MCF 10A (cell line): ENCODE results near the gene TCERG1. TPM values are rescaled to one million over a fixed set of nuclear protein-coding genes. Genes with fewer than 3 reads are reported as not detected.

Experiments used
- Bru-seq: library from RNA; stranded (reverse); fragments of 400-500 nt; gene quantifications from one replicate; lab custom pipeline; 2021; lab: Mats Ljungman, UMichigan
- BruChase-seq, 2 experiments: library from RNA; stranded (reverse); fragments of 400-500 nt; gene quantifications; one replicate each; lab custom pipeline; 2021; lab: Mats Ljungman, UMichigan
- BruUV-seq: library from RNA; stranded (reverse); fragments of 400-500 nt; replicated peaks from 2 replicates; lab custom pipeline; 2021; lab: Mats Ljungman, UMichigan
- CTCF ChIA-PET: fragments of 300-600 bp; sonication (Branson Sonifier 250); formaldehyde crosslinking; extraction: SDS; loops from one replicate; lab custom pipeline; 2021; ENCODE audit warnings: antibody characterized with exemption, inconsistent platforms; lab: Yijun Ruan, JAX
- POLR2A ChIA-PET: fragments of 300-600, 350-650 bp; sonication (Branson Sonifier 250); formaldehyde crosslinking; extraction: SDS; loops from one replicate; lab custom pipeline; 2020; ENCODE audit warnings: antibody characterized with exemption, inconsistent platforms; lab: Yijun Ruan, JAX
- DNase-seq: peaks from one replicate; pipeline ENCODE4 v3.0.0-alpha.2; 2018; ENCODE audit not compliant: unreplicated experiment
- H3K27ac Mint-ChIP-seq: one replicate; pipeline ENCODE4 v1.8.0; 2022; ENCODE audit warnings: mild to moderate bottlenecking, low read depth, mixed read lengths; ENCODE audit not compliant: unreplicated experiment
- H3K27me3 Mint-ChIP-seq: one replicate; pipeline ENCODE4 v1.8.0; 2022; ENCODE audit warnings: mixed read lengths; ENCODE audit not compliant: insufficient read depth, unreplicated experiment
- H3K36me3 Mint-ChIP-seq: one replicate; pipeline ENCODE4 v1.8.0; 2022; ENCODE audit warnings: mild to moderate bottlenecking, moderate library complexity, mixed read lengths; ENCODE audit not compliant: insufficient read depth, unreplicated experiment
- H3K4me1 Mint-ChIP-seq: one replicate; pipeline ENCODE4 v1.8.0; 2022; ENCODE audit warnings: mixed read lengths; ENCODE audit not compliant: insufficient read depth, unreplicated experiment
- H3K4me3 Mint-ChIP-seq: one replicate; pipeline ENCODE4 v1.8.0; 2022; ENCODE audit warnings: mild to moderate bottlenecking, moderate library complexity, mixed read lengths; ENCODE audit not compliant: unreplicated experiment
- H3K9me3 Mint-ChIP-seq: one replicate; pipeline ENCODE4 v1.8.0; 2022; ENCODE audit warnings: mixed read lengths; ENCODE audit not compliant: unreplicated experiment
- intact Hi-C: fragments of 100-400 bp; cut with micrococcal nuclease; formaldehyde crosslinking; loops from 2 replicates; pipeline ENCODE4 v1.14.1; 2022
- long read RNA-seq: library from polyadenylated mRNA; stranded (forward); transcript quantifications from one replicate; pipeline ENCODE4 v2.0.0, GENCODE V29; 2022
- total RNA-seq: library from RNA; stranded (reverse); gene quantifications from 2 replicates; pipeline ENCODE4 v1.2.3, GENCODE V29; 2022
- TF ChIP-seq, protein P1 (sequence below): fragments of 200-600 bp; IDR thresholded peaks from one replicate; pipeline ENCODE4 v1.8.0; 2022; ENCODE audit warnings: antibody characterized with exemption, mild to moderate bottlenecking; ENCODE audit not compliant: unreplicated experiment

Gene TCERG1
- total RNA-seq (128 and 134 TPM in 2 replicates), Bru-seq, nascent RNA (percentile 98 among the genes with signal in this experiment), BruChase-seq, experiment 1, labeled RNA remaining after a 6-hour chase (percentile 96 among the genes with signal in this experiment), BruChase-seq, experiment 2, labeled RNA remaining after a 2-hour chase (percentile 98 among the genes with signal in this experiment)
- long read RNA-seq, full-length matches to known transcripts: 32 of 131 reads
- long read RNA-seq, partial matches to known transcripts: 61 of 131 reads
- long read RNA-seq, other reads (novel, unspliced or antisense): 38 of 131 reads

DNA sequence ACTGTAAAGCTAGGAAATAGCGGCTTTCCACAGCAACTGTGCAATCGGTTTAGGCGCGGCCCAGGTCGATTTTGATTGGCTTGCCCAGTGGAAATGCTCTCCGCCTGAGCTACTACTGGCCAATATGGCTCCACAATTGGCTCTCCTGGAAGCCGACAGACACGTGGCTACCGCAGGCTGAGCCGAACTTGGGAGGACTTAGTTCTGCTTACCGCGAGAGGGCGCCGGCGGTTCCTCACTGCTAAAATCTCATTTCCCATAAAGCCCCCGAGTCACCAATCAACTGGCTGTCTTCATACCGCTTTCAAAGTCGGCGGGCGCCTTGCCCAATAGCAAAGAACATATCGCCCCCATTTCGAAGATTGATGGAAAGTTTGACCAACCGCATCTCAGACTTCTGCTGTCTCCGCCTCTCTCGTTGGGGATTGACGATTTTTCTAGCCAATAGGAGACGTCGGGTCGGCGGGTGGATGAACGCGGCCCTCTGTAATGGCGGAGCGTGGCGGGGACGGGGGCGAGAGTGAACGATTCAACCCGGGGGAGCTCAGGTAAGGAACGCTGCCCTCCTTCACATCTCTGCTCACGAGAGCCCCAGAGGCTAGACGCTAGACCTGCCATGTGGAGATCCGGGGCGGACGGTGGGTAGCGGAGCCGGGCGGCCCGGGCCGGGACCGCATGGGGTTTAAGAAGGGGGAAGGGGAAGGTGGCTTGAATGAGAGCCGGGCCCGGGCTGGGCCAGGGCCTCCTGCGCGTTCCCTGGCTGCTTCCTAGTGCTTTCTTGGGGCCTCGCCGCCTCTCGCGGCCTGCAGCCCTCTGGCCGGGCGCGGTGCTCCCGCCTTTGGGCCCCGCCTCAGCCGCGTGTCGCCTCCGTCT is at the start of gene TCERG1:
Gene TCERG1, plus strand, starts transcription at position 473 of the 873 bp plus-strand sequence. Its CDS starts 17 bp downstream, at position 490.
- no peaks in the 10 kb centered on the region for H3K27me3 Mint-ChIP-seq
- H3K4me1 Mint-ChIP-seq: peaks cover 36% of the 10 kb centered on the region
- peak within 1 kb of the TSS; percentile 97 for H3K4me3 Mint-ChIP-seq
- BruUV-seq: no TSS peak
- peak within 1 kb of the TSS; percentile 99 for H3K27ac Mint-ChIP-seq
- no peaks in the 10 kb centered on the region for H3K9me3 Mint-ChIP-seq
- ChIA-PET CTCF (interaction anchor here (0.6 to 6.3 kb wide), 31 partner anchors 10 to 1149 kb away, joined by 3 to 47 read pairs (median 4); no protein-coding TSS in a partner anchor), POLR2A (interaction anchor here (0.6 to 2.0 kb wide), 15 partner anchors 10 to 1963 kb away, joined by 3 to 10 read pairs (median 4); partner anchors contain the start of gene RBM27)
- peaks cover 19% of the 10 kb centered on the region for H3K36me3 Mint-ChIP-seq
- DNase-seq: peak; percentile 100
- TF ChIP-seq, protein P1, sequence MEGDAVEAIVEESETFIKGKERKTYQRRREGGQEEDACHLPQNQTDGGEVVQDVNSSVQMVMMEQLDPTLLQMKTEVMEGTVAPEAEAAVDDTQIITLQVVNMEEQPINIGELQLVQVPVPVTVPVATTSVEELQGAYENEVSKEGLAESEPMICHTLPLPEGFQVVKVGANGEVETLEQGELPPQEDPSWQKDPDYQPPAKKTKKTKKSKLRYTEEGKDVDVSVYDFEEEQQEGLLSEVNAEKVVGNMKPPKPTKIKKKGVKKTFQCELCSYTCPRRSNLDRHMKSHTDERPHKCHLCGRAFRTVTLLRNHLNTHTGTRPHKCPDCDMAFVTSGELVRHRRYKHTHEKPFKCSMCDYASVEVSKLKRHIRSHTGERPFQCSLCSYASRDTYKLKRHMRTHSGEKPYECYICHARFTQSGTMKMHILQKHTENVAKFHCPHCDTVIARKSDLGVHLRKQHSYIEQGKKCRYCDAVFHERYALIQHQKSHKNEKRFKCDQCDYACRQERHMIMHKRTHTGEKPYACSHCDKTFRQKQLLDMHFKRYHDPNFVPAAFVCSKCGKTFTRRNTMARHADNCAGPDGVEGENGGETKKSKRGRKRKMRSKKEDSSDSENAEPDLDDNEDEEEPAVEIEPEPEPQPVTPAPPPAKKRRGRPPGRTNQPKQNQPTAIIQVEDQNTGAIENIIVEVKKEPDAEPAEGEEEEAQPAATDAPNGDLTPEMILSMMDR: peak; percentile 63
- intact Hi-C loops: no loop called here

DNA sequence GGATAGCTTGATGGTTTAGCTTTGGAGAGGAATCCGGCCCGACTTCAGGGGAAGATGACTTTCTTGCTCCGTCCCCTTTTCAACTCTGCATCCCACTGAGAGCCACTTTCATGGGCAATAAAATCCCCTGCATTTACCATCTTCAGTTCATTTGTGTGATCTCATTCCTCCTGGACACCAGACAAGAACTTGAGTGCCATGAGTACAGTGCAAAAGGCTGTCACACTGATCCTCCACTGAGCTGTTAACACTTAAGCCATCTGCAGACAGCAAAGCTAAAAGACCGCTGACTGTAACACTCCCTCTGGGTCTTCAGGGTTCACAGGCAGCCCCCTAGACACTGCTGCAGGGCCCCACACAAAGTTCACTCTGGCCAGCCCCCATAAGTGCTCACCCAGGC is 48.3 kb upstream of the TCERG1 start:
- Mint-ChIP-seq H3K9me3 (no peaks in the 10 kb centered on the region), H3K4me3 (no peak overlapping the region), H3K27me3 (peaks cover 73% of the 10 kb centered on the region), H3K36me3 (no peaks in the 10 kb centered on the region), H3K27ac (no peak overlapping the region), H3K4me1 (peaks cover 4% of the 10 kb centered on the region)
- intact Hi-C loops: no loop called here
- no TSS peak for BruUV-seq
- CTCF ChIA-PET: interaction anchor here (0.7 to 1.1 kb wide), 2 partner anchors 17 to 26 kb away, joined by 3 to 4 read pairs; no protein-coding TSS in a partner anchor
- POLR2A ChIA-PET: interaction anchor here (1.0 kb wide), 1 partner anchor 10 kb away, joined by 5 read pairs; no protein-coding TSS in a partner anchor
- TF ChIP-seq, protein P1: no peak
- no peak for DNase-seq

DNA sequence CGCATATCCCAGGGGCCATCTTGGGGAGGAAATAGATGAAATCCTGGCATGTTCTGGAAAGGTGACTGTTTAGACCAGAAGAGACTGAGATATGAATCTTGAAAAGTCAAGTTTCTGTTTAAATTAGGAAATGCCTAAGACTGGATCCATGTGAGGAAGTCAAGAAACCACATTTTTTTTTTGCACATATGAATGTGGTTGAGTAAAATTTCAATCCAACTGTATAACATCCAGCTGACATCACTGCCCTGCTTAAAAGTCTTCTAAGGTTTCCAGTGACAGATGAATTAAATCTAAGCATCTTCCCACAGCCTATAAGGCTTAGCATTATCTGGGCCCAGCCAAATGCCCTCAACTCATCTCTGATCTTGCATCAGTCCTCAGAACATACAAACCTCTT is 47.7 kb upstream of the TCERG1 start:
- H3K27me3 Mint-ChIP-seq: peaks cover 66% of the 10 kb centered on the region
- CTCF ChIA-PET: no interaction called here

More for the DNA sequence above, 47.7 kb upstream of the TCERG1 start:
- intact Hi-C loops: no loop called here
- H3K4me1 Mint-ChIP-seq: peaks cover 4% of the 10 kb centered on the region
- no peak overlapping the region for H3K27ac Mint-ChIP-seq
- no peaks in the 10 kb centered on the region for H3K36me3 Mint-ChIP-seq
- POLR2A ChIA-PET: interaction anchor here (1.0 kb wide), 1 partner anchor 10 kb away, joined by 5 read pairs; no protein-coding TSS in a partner anchor
- H3K9me3 Mint-ChIP-seq: no peaks in the 10 kb centered on the region
- BruUV-seq: no TSS peak
- TF ChIP-seq, protein P1: no peak
- no peak for DNase-seq
- H3K4me3 Mint-ChIP-seq: no peak overlapping the region
